SK-N-SH (cell line): Measurements from ENCODE around the gene ATP6V1G1. TPM values are rescaled to one million over a fixed set of nuclear protein-coding genes. Genes with fewer than 3 reads are reported as not detected.

ENCODE experiments used
- CTCF ChIA-PET: fragments of 300-600, 350-600 bp; formaldehyde crosslinking; extraction: SDS; loops from one replicate; lab custom pipeline; 2021; lab: Yijun Ruan, JAX
- POLR2A ChIA-PET: fragments of 350-600 bp; sonication (Branson Sonifier 250); formaldehyde crosslinking; extraction: SDS; loops from one replicate; lab custom pipeline; 2020; ENCODE audit warnings: antibody characterized with exemption, inconsistent platforms; lab: Yijun Ruan, JAX
- DNase-seq: peaks from one replicate; pipeline ENCODE4 v3.0.0; 2012
- H2AFZ ChIP-seq: fragments of 200-600 bp; sonication (generic); 2 replicates; pipeline ENCODE4 v1.8.1; 2016; ENCODE audit warnings: antibody characterized with exemption, mild to moderate bottlenecking, low read depth
- H3F3A ChIP-seq: fragments of 200-600 bp; sonication (generic); replicated peaks from 2 replicates; pipeline ENCODE3; 2016; ENCODE audit warnings: antibody characterized with exemption, mild to moderate bottlenecking; ENCODE audit not compliant: insufficient read depth
- H3K27ac ChIP-seq, 2 experiments: fragments of 200-500 bp in 1 of 2; fragments of 200-600 bp in 1 of 2; sonication (Bioruptor generic) in 1 of 2; sonication (generic), shearing (Covaris generic) in 1 of 2; 2 replicates each; pipeline versions ENCODE4 v1.5.1 to v1.6.1; 2014 to 2016; ENCODE audit warnings: low read depth in 2 of 2, inconsistent platforms in 1 of 2, low read length in 1 of 2, mild to moderate bottlenecking in 1 of 2, mixed read lengths in 1 of 2
- H3K27me3 ChIP-seq: fragments of 200-600 bp; sonication (generic), shearing (Covaris generic); 2 replicates; pipeline ENCODE4 v1.6.1; 2016; ENCODE audit warnings: mixed run types; ENCODE audit not compliant: insufficient read depth
- H3K36me3 ChIP-seq, 2 experiments: fragments of 200-500 bp in 1 of 2; fragments of 200-600 bp in 1 of 2; sonication (Bioruptor generic) in 1 of 2; sonication (generic) in 1 of 2; replicated peaks in 1 of 2; 2 replicates each; pipeline versions ENCODE3 to v1.5.1; 2014 to 2016; ENCODE audit warnings: low read length in 1 of 2, mild to moderate bottlenecking in 1 of 2; ENCODE audit not compliant: insufficient read depth in 2 of 2, control insufficient read depth in 1 of 2
- H3K4me1 ChIP-seq, 2 experiments: fragments of 200-500 bp in 1 of 2; fragments of 200-600 bp in 1 of 2; sonication (Bioruptor generic) in 1 of 2; sonication (generic), shearing (Covaris generic) in 1 of 2; 2 replicates each; pipeline versions ENCODE4 v1.5.1 to v1.6.1; 2014 to 2016; ENCODE audit warnings: low read depth in 1 of 2, low read length in 1 of 2, mixed run types in 1 of 2; ENCODE audit not compliant: insufficient read depth in 2 of 2, control insufficient read depth in 1 of 2
- H3K4me2 ChIP-seq: fragments of 200-600 bp; sonication (generic), shearing (Covaris generic); 2 replicates; pipeline ENCODE4 v1.6.1; 2017; ENCODE audit warnings: mixed run types
- H3K4me3 ChIP-seq, 2 experiments: fragments of 200-500 bp in 1 of 2; fragments of 200-600 bp in 1 of 2; sonication (Bioruptor generic) in 1 of 2; sonication (generic), shearing (Covaris generic) in 1 of 2; 2 replicates each; pipeline versions ENCODE4 v1.5.1 to v1.8.1; 2014 to 2016; ENCODE audit warnings: low read depth in 2 of 2, inconsistent platforms in 1 of 2, low read length in 1 of 2, mild to moderate bottlenecking in 1 of 2, mixed read lengths in 1 of 2, moderate library complexity in 1 of 2
- H3K79me2 ChIP-seq: fragments of 200-600 bp; sonication (generic); 2 replicates; pipeline ENCODE4 v1.8.1; 2017; ENCODE audit warnings: mild to moderate bottlenecking; ENCODE audit not compliant: insufficient read depth
- H3K9ac ChIP-seq: fragments of 200-600 bp; sonication (generic); 2 replicates; pipeline ENCODE4 v1.6.1; 2017; ENCODE audit warnings: mixed run types
- H3K9me2 ChIP-seq: fragments of 200-600 bp; sonication (generic); 2 replicates; pipeline ENCODE4 v1.6.1; 2017; ENCODE audit warnings: mixed run types
- H3K9me3 ChIP-seq: fragments of 200-600 bp; sonication (generic); 2 replicates; pipeline ENCODE4 v1.6.1; 2017; ENCODE audit warnings: mixed run types, mild to moderate bottlenecking, moderate library complexity
- H4K20me1 ChIP-seq: fragments of 200-600 bp; sonication (generic); 2 replicates; pipeline ENCODE4 v1.6.1; 2017; ENCODE audit warnings: mild to moderate bottlenecking, mixed run types; ENCODE audit not compliant: insufficient read depth
- CTCF ChIP-seq: fragments of 200-600 bp; sonication (generic); IDR thresholded peaks from 2 replicates; pipeline ENCODE4 v1.6.1; 2017; ENCODE audit warnings: antibody characterized with exemption, mild to moderate bottlenecking, moderate library complexity
- EP300 ChIP-seq, 2 experiments: IDR thresholded peaks; 2 replicates each; pipeline versions ENCODE4 v1.4.0 to v1.6.1; 2012; ENCODE audit warnings: borderline replicate concordance in 1 of 2, low read depth in 1 of 2, low read length in 1 of 2
- EZH2phosphoT487 ChIP-seq: fragments of 200-600 bp; sonication (generic); IDR thresholded peaks from 2 replicates; pipeline ENCODE4 v1.6.1; 2017; ENCODE audit warnings: low read depth, mixed run types, mild to moderate bottlenecking, antibody characterized with exemption, moderate library complexity, borderline replicate concordance
- FOXJ3 ChIP-seq: sonication (generic); formaldehyde crosslinking; IDR thresholded peaks from 2 replicates; pipeline ENCODE4 v1.5.1; 2020; ENCODE audit warnings: mild to moderate bottlenecking, missing genetic modification reagents
- FOXM1 ChIP-seq: IDR thresholded peaks from 2 replicates; pipeline ENCODE4 v1.4.0; 2012; ENCODE audit warnings: low read depth, mild to moderate bottlenecking
- GABPA ChIP-seq: IDR thresholded peaks from 2 replicates; pipeline ENCODE4 v1.4.0; 2012; ENCODE audit warnings: low read depth, mild to moderate bottlenecking
- GATA2 ChIP-seq: sonication (generic); formaldehyde crosslinking; IDR thresholded peaks from 2 replicates; pipeline ENCODE4 v1.5.0; 2020; ENCODE audit warnings: mild to moderate bottlenecking, missing genetic modification reagents
- IRF3 ChIP-seq: fragments of 150-350 bp; IDR thresholded peaks from 2 replicates; pipeline ENCODE4 v1.6.1; 2016; ENCODE audit warnings: mild to moderate bottlenecking, low read depth, low read length
- MAX ChIP-seq: IDR thresholded peaks from 2 replicates; pipeline ENCODE4 v1.4.0; 2012; ENCODE audit warnings: low read depth
- MXI1 ChIP-seq: IDR thresholded peaks from 2 replicates; pipeline ENCODE4 v1.6.1; 2012; ENCODE audit warnings: mild to moderate bottlenecking, low read depth, low read length, improper control_type of control experiment
- NRF1 ChIP-seq: IDR thresholded peaks from 2 replicates; pipeline ENCODE4 v1.6.1; 2012; ENCODE audit warnings: low read depth, mild to moderate bottlenecking, low read length
- PBX3 ChIP-seq: IDR thresholded peaks from 2 replicates; pipeline ENCODE4; 2012
- RAD21 ChIP-seq: IDR thresholded peaks from 2 replicates; pipeline ENCODE4 v1.6.1; 2012; ENCODE audit warnings: mild to moderate bottlenecking, low read length
- REST ChIP-seq: IDR thresholded peaks from 2 replicates; pipeline ENCODE4 v1.6.1; 2012; ENCODE audit warnings: mild to moderate bottlenecking, low read depth, low read length, moderate library complexity
- RFX5 ChIP-seq: IDR thresholded peaks from 2 replicates; pipeline ENCODE4 v1.6.1; 2012; ENCODE audit warnings: mild to moderate bottlenecking, improper control_type of control experiment, low read length
- RXRA ChIP-seq: IDR thresholded peaks from 2 replicates; pipeline ENCODE4 v1.4.0; 2012; ENCODE audit warnings: low read depth, mild to moderate bottlenecking, borderline replicate concordance
- TAF1 ChIP-seq: IDR thresholded peaks from 2 replicates; pipeline ENCODE4 v1.6.1; 2012; ENCODE audit warnings: low read depth, mild to moderate bottlenecking, low read length, moderate library complexity, borderline replicate concordance
- TCF12 ChIP-seq: IDR thresholded peaks from 2 replicates; pipeline ENCODE4 v1.4.0; 2012
- TEAD4 ChIP-seq: IDR thresholded peaks from 2 replicates; pipeline ENCODE4 v1.4.0; 2012; ENCODE audit warnings: mild to moderate bottlenecking, borderline replicate concordance; ENCODE audit not compliant: insufficient read depth
- USF1 ChIP-seq: IDR thresholded peaks from 2 replicates; pipeline ENCODE4 v1.4.0; 2012; ENCODE audit warnings: low read depth, borderline replicate concordance
- WGBS: methylation state at CpG from one replicate; pipeline ENCODE4 v1.1.6; 2017; ENCODE audit warnings: low lambda C conversion rate; 5-methylcytosine and 5-hydroxymethylcytosine counted together
- polyA plus RNA-seq, 3 experiments: library from polyadenylated mRNA; depleted of rRNA; stranded (reverse); fragments of >200 nt; gene quantifications; 2 replicates each; pipeline ENCODE4 v1.2.3, GENCODE V29; 2012

ATP6V1G1 gene
- polyA plus RNA-seq, 1 of the 3 experiments (the other 2 are of a cell fraction) = 119 TPM

- no peak for TF ChIP-seq CTCF
- TF ChIP-seq GABPA = no peak
- TF ChIP-seq IRF3 = no peak
- no peak for TF ChIP-seq EP300 (IDR thresholded peaks at IDR 0.05; ENCODE audit: borderline replicate concordance in 1 of 2, low read depth in 1 of 2, low read length in 1 of 2)
- no peak for TF ChIP-seq MXI1
- no peak for TF ChIP-seq RAD21
- TF ChIP-seq USF1 = no peak
- TF ChIP-seq EZH2phosphoT487 = no peak
- TF ChIP-seq TCF12 = no peak
- no peak for TF ChIP-seq TAF1
- no peak for TF ChIP-seq PBX3
- TF ChIP-seq NRF1 = no peak
- no peak for TF ChIP-seq GATA2 (CRISPR knock-in tag)
Measured at GRCh38 chr9:114613087-114613486, 25.5 kb downstream of the ATP6V1G1 start (continued).

- POLR2A ChIA-PET = no interaction called here
- DNase-seq = no peak
- Histone ChIP-seq H3K9ac (no peak overlapping the region), H3K9me2 (no peaks in the 10 kb centered on the region), H3K27ac (no peak overlapping the region), H3K4me3 (no peak overlapping the region), H3K79me2 (no peaks in the 10 kb centered on the region; the same call in 1 of the 2 replicates), H4K20me1 (no peaks in the 10 kb centered on the region), H3K9me3 (no peaks in the 10 kb centered on the region), H3F3A (no peaks in the 10 kb centered on the region), H2AFZ (no peak overlapping the region), H3K36me3 (no peaks in the 10 kb centered on the region), H3K27me3 (no peaks in the 10 kb centered on the region), H3K4me1 (peaks cover 4 to 15% of the 10 kb centered on the region in 2 experiments; a peak in 1 of 4 replicates), H3K4me2 (no peak overlapping the region)
- CTCF ChIA-PET = interaction anchor here (1.4 kb wide), 1 partner anchor 40 kb away, joined by 4 read pairs; no protein-coding TSS in a partner anchor
- 55% methylated on average over 3 of the region's 3 CpGs for WGBS
- no peak for TF ChIP-seq PBX3
- TF ChIP-seq EZH2phosphoT487 = no peak
- TF ChIP-seq MAX = no peak
- TF ChIP-seq RFX5 = no peak
- TF ChIP-seq TCF12 = no peak
- TF ChIP-seq TEAD4 = no peak
- TF ChIP-seq RXRA = no peak
- no peak for TF ChIP-seq FOXJ3 (CRISPR knock-in tag)
- TF ChIP-seq REST = no peak
- no peak for TF ChIP-seq FOXM1
- no peak for TF ChIP-seq USF1
- TF ChIP-seq TAF1 = no peak
Measured at GRCh38 chr9:114613919-114614318, 26.4 kb downstream of the ATP6V1G1 start.
